ENCODE data around the gene DDX46. TPM values are rescaled to one million over a fixed set of nuclear protein-coding genes. Genes with fewer than 3 reads are reported as not detected.

DDX46 gene
- polyA plus RNA-seq, 1 donor from 2014 or later, result 46.8 TPM

- Histone ChIP-seq H3K4me2 (ENCODE audit: low read length) (peak overlapping the region; percentile 68), H3K9me3 (ENCODE audit: low read length) (no peaks in the 10 kb centered on the region), H4K20me1 (ENCODE audit: insufficient read depth) (no peaks in the 10 kb centered on the region), H3K36me3 (ENCODE audit: insufficient read depth, low read length) (no peaks in the 10 kb centered on the region), H3K9ac (ENCODE audit: low read length) (peak overlapping the region; percentile 94), H3F3A (ENCODE audit: insufficient read depth, low read length, poor library complexity, severe bottlenecking) (no peaks in the 10 kb centered on the region), H3K27ac (ENCODE audit: low read length) (peak overlapping the region; percentile 88), H2AFZ (ENCODE audit: low read depth, low read length) (peak overlapping the region; percentile 95), H3K27me3 (ENCODE audit: insufficient read depth, low read depth, low read length) (no peaks in the 10 kb centered on the region), H3K4me3 (ENCODE audit: low read length) (peak overlapping the region; percentile 97), H3K79me2 (replicated peaks; ENCODE audit: insufficient read depth, low read length) (peaks cover 28% of the 10 kb centered on the region), H3K9me2 (ENCODE audit: insufficient read depth, low read length) (no peaks in the 10 kb centered on the region)
- TF ChIP-seq MXI1 (conservative IDR thresholded peaks at IDR 0.05; ENCODE audit: poor library complexity, severe bottlenecking), result no peak
- no peak for TF ChIP-seq RAD21 (conservative IDR thresholded peaks at IDR 0.05)
- TF ChIP-seq TAF1 (IDR thresholded peaks at IDR 0.05; ENCODE audit: low read depth), result no peak
These were observed 114.9 kb downstream of the DDX46 start for GRCh38 chr5:134873494-134873893.

- Histone ChIP-seq H3K9ac (ENCODE audit: low read length) (peak within 1 kb of the TSS; percentile 94), H3F3A (ENCODE audit: insufficient read depth, low read length, poor library complexity, severe bottlenecking) (no peaks in the 10 kb centered on the region), H3K9me2 (ENCODE audit: insufficient read depth, low read length) (no peaks in the 10 kb centered on the region), H3K27ac (ENCODE audit: low read length) (peak within 1 kb of the TSS; percentile 88), H3K79me2 (replicated peaks; ENCODE audit: insufficient read depth, low read length) (peaks cover 28% of the 10 kb centered on the region), H3K36me3 (ENCODE audit: insufficient read depth, low read length) (no peaks in the 10 kb centered on the region), H2AFZ (ENCODE audit: low read depth, low read length) (peak within 1 kb of the TSS; percentile 95), H3K4me3 (ENCODE audit: low read length) (peak within 1 kb of the TSS; percentile 97), H3K27me3 (ENCODE audit: insufficient read depth, low read depth, low read length) (no peaks in the 10 kb centered on the region), H3K4me2 (ENCODE audit: low read length) (peak within 1 kb of the TSS; percentile 90), H3K9me3 (ENCODE audit: low read length) (no peaks in the 10 kb centered on the region), H4K20me1 (ENCODE audit: insufficient read depth) (no peaks in the 10 kb centered on the region)
- TF ChIP-seq EP300 (conservative IDR thresholded peaks at IDR 0.05; ENCODE audit: poor library complexity, severe bottlenecking) (peak; percentile 54), EZH2 (IDR thresholded peaks at IDR 0.05; ENCODE audit: borderline replicate concordance, insufficient read depth, low read length, poor library complexity, severe bottlenecking) (no peak), TAF1 (IDR thresholded peaks at IDR 0.05; ENCODE audit: low read depth) (peak; percentile 98), MXI1 (conservative IDR thresholded peaks at IDR 0.05; ENCODE audit: poor library complexity, severe bottlenecking) (peak; percentile 78), REST (IDR thresholded peaks at IDR 0.05; ENCODE audit: borderline replicate concordance) (peak; percentile 93), SMC3 (conservative IDR thresholded peaks at IDR 0.05; ENCODE audit: poor library complexity) (no peak), RAD21 (conservative IDR thresholded peaks at IDR 0.05) (no peak), CTCF (IDR thresholded peaks at IDR 0.05; ENCODE audit: poor library complexity, severe bottlenecking) (no peak), POLR2AphosphoS5 (IDR thresholded peaks at IDR 0.05) (peak; percentile 92)
These were observed 115.6 kb downstream of the DDX46 start, which contains the start of gene TXNDC15 for GRCh38 chr5:134873987-134874830. Gene TXNDC15, plus strand, starts transcription at chr5:134874371. Its CDS starts 57 bp downstream, at chr5:134874428.
